HL-60 (cell line): Measurements from ENCODE around the gene FAM118A.

Source experiments
- DNase-seq, 2 experiments: peaks; one replicate each; pipeline ENCODE4 v3.0.0-alpha.2; 2010 to 2020; ENCODE audit warnings: low read depth in 1 of 2, low spot score in 1 of 2
- H3K27ac ChIP-seq: fragments of 250-450 bp; sonication (Bioruptor Pico); replicated peaks from 2 replicates; pipeline ENCODE4 v1.5.1; 2020; ENCODE audit warnings: mild to moderate bottlenecking, moderate library complexity
- H3K27me3 ChIP-seq: fragments of 250-450 bp; sonication (Bioruptor Pico); 2 replicates; pipeline ENCODE4 v1.5.1; 2021; ENCODE audit warnings: mild to moderate bottlenecking, moderate library complexity; ENCODE audit not compliant: insufficient read depth, poor library complexity, severe bottlenecking
- H3K4me3 ChIP-seq: replicated peaks from 2 replicates; pipeline ENCODE4 v1.5.1; 2011; ENCODE audit warnings: mild to moderate bottlenecking, control low read depth, low read length; ENCODE audit not compliant: insufficient read depth
- GABPA ChIP-seq: IDR thresholded peaks from 2 replicates; pipeline ENCODE4 v1.6.1; 2012; ENCODE audit warnings: low read depth
- POLR2AphosphoS5 ChIP-seq: IDR thresholded peaks from 2 replicates; pipeline ENCODE4 v1.6.1; 2012; ENCODE audit warnings: low read depth
- SPI1 ChIP-seq: IDR thresholded peaks from 2 replicates; pipeline ENCODE4 v1.6.1; 2012; ENCODE audit warnings: low read depth, mild to moderate bottlenecking, borderline replicate concordance
- TF ChIP-seq, protein P1 (sequence below): IDR thresholded peaks from 2 replicates; pipeline ENCODE4 v1.6.1; 2012; ENCODE audit warnings: low read depth; ENCODE audit not compliant: insufficient replicate concordance
- TF ChIP-seq, protein P2 (sequence below): IDR thresholded peaks from one replicate; pipeline ENCODE4 v1.5.1; 2011; ENCODE audit warnings: low read length, control low read depth, inconsistent platforms; ENCODE audit not compliant: insufficient read depth

The FAM118A gene

DNA sequence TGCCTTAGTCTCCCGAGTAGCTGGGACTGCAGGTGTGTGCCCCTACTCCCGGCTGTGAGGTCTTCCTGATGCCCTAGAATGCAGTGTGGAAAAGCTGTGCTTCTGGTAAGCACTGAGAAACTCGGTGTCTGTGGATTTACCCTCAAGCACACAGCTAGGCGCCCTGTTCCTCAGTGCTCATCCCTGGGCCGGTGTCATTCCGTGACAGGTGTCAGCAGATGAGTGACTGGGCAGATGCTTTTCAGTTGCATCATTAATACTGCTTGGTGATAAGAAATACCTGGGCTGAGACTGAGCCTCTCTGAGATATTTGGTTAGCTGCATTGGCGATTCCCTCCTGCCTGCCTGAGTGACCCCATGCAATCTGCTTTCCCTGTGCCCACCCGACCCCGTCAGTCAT, 21.8 kb downstream of the FAM118A start:
- H3K27ac ChIP-seq, result no peak overlapping the region
- TF ChIP-seq POLR2AphosphoS5 (no peak), SPI1 (no peak), GABPA (no peak)
- TF ChIP-seq, protein P1, sequence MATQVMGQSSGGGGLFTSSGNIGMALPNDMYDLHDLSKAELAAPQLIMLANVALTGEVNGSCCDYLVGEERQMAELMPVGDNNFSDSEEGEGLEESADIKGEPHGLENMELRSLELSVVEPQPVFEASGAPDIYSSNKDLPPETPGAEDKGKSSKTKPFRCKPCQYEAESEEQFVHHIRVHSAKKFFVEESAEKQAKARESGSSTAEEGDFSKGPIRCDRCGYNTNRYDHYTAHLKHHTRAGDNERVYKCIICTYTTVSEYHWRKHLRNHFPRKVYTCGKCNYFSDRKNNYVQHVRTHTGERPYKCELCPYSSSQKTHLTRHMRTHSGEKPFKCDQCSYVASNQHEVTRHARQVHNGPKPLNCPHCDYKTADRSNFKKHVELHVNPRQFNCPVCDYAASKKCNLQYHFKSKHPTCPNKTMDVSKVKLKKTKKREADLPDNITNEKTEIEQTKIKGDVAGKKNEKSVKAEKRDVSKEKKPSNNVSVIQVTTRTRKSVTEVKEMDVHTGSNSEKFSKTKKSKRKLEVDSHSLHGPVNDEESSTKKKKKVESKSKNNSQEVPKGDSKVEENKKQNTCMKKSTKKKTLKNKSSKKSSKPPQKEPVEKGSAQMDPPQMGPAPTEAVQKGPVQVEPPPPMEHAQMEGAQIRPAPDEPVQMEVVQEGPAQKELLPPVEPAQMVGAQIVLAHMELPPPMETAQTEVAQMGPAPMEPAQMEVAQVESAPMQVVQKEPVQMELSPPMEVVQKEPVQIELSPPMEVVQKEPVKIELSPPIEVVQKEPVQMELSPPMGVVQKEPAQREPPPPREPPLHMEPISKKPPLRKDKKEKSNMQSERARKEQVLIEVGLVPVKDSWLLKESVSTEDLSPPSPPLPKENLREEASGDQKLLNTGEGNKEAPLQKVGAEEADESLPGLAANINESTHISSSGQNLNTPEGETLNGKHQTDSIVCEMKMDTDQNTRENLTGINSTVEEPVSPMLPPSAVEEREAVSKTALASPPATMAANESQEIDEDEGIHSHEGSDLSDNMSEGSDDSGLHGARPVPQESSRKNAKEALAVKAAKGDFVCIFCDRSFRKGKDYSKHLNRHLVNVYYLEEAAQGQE, result no peak
- TF ChIP-seq, protein P2, sequence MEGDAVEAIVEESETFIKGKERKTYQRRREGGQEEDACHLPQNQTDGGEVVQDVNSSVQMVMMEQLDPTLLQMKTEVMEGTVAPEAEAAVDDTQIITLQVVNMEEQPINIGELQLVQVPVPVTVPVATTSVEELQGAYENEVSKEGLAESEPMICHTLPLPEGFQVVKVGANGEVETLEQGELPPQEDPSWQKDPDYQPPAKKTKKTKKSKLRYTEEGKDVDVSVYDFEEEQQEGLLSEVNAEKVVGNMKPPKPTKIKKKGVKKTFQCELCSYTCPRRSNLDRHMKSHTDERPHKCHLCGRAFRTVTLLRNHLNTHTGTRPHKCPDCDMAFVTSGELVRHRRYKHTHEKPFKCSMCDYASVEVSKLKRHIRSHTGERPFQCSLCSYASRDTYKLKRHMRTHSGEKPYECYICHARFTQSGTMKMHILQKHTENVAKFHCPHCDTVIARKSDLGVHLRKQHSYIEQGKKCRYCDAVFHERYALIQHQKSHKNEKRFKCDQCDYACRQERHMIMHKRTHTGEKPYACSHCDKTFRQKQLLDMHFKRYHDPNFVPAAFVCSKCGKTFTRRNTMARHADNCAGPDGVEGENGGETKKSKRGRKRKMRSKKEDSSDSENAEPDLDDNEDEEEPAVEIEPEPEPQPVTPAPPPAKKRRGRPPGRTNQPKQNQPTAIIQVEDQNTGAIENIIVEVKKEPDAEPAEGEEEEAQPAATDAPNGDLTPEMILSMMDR, result no peak
- H3K4me3 ChIP-seq, result no peak overlapping the region
- DNase-seq, result no peak
- no peaks in the 10 kb centered on the region for H3K27me3 ChIP-seq

DNA sequence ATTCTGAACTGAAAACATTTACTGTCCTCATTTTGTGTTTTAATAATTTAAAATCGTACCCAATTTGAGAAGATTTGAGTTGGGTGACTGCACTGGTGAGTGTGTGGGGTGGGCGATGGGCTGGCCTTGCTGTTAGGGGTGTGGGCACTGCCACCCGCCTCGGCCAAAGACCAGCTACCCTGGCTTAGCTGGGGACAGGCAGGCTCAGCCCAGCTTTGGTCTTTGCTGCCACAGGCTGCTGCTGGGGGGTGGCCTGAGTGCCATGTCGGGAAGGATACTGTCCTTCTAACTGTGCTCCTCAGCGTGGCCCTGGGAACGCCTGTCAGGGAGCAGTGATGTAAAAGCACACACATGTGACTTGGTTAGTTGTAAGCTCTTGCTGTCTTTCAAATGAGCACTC, 22.3 kb downstream of the FAM118A start:
- no peak for DNase-seq
- TF ChIP-seq GABPA (no peak), POLR2AphosphoS5 (no peak), SPI1 (no peak)
- TF ChIP-seq, protein P1, result no peak
- TF ChIP-seq, protein P2, result no peak
- Histone ChIP-seq H3K27me3 (no peaks in the 10 kb centered on the region), H3K27ac (no peak overlapping the region), H3K4me3 (no peak overlapping the region)

- DNase-seq, result no peak
- H3K27ac ChIP-seq, result no peak overlapping the region
- TF ChIP-seq, protein P2, result no peak
- TF ChIP-seq, protein P1, result no peak
- TF ChIP-seq SPI1 (no peak), GABPA (no peak), POLR2AphosphoS5 (no peak)
- no peaks in the 10 kb centered on the region for H3K27me3 ChIP-seq
- H3K4me3 ChIP-seq, result no peak overlapping the region
Measured at GRCh38 chr22:45334068-45334467, 24.3 kb downstream of the FAM118A start.
